Renal cortex interstitium (tissue), 15 donors: ENCODE measurements around the gene CLDN3. TPM values are rescaled to one million over a fixed set of nuclear protein-coding genes. Genes with fewer than 3 reads are reported as not detected.
"Not testable (repeated sequence)": the region's sequence is repeated elsewhere in the genome, so short reads cannot be mapped to it uniquely, and the experiment has no call there.

Experiments used
- DNase-seq, 11 donors: peaks; one replicate each; pipeline ENCODE4 v3.0.0-alpha.2; 2013; ENCODE audit warnings: low read depth in 9 of 11, low spot score in 4 of 11; ENCODE audit errors: extremely low read depth in 1 of 11
- long read RNA-seq, 16 experiments: transcript quantifications; one replicate each; lab custom pipeline, GENCODE V29; 2026
- polyA plus RNA-seq, 3 donors: library from polyadenylated mRNA; unstranded; fragments of 120-200 nt; gene quantifications; one replicate each; pipeline ENCODE4 v1.2.1, GENCODE V29; 2013; ENCODE audit not compliant: insufficient read length in 3 of 3

Gene CLDN3
- 10 to 100 TPM; 23.9 to 73.3 (median 54.1) TPM for polyA plus RNA-seq
- long read RNA-seq, donor 1, transcript CLDN3-201 (1 exons, 1,274 nt): major isoform, 82 of 82 reads
- long read RNA-seq, donor 1, partial matches to known transcripts: 0 of 82 reads
- long read RNA-seq, donor 1, other reads (novel, unspliced or antisense): 0 of 82 reads
- long read RNA-seq, donor 2, transcript CLDN3-201 (1 exons, 1,274 nt): major isoform, 64 of 64 reads
- long read RNA-seq, donor 2, partial matches to known transcripts: 0 of 64 reads
- long read RNA-seq, donor 2, other reads (novel, unspliced or antisense): 0 of 64 reads
- long read RNA-seq, donor 3, transcript CLDN3-201 (1 exons, 1,274 nt): major isoform, 99 of 99 reads
- long read RNA-seq, donor 3, partial matches to known transcripts: 0 of 99 reads
- long read RNA-seq, donor 3, other reads (novel, unspliced or antisense): 0 of 99 reads
- long read RNA-seq, donor 4, transcript CLDN3-201 (1 exons, 1,274 nt): major isoform, 48 of 48 reads
- long read RNA-seq, donor 4, partial matches to known transcripts: 0 of 48 reads
- long read RNA-seq, donor 4, other reads (novel, unspliced or antisense): 0 of 48 reads
- long read RNA-seq, donor 5: 0 reads
- long read RNA-seq, donor 6, transcript CLDN3-201 (1 exons, 1,274 nt): major isoform, 63 of 63 reads
- long read RNA-seq, donor 6, partial matches to known transcripts: 0 of 63 reads
- long read RNA-seq, donor 6, other reads (novel, unspliced or antisense): 0 of 63 reads
- long read RNA-seq, donor 7, transcript CLDN3-201 (1 exons, 1,274 nt): major isoform, 70 of 70 reads
- long read RNA-seq, donor 7, partial matches to known transcripts: 0 of 70 reads
- long read RNA-seq, donor 7, other reads (novel, unspliced or antisense): 0 of 70 reads
- long read RNA-seq, donor 8: 0 reads
- long read RNA-seq, donor 9, transcript CLDN3-201 (1 exons, 1,274 nt): major isoform, 91 of 91 reads
- long read RNA-seq, donor 9, partial matches to known transcripts: 0 of 91 reads
- long read RNA-seq, donor 9, other reads (novel, unspliced or antisense): 0 of 91 reads
- long read RNA-seq, donor 10, transcript CLDN3-201 (1 exons, 1,274 nt): major isoform, 77 of 77 reads
- long read RNA-seq, donor 10, partial matches to known transcripts: 0 of 77 reads
- long read RNA-seq, donor 10, other reads (novel, unspliced or antisense): 0 of 77 reads
- long read RNA-seq, donor 11, transcript CLDN3-201 (1 exons, 1,274 nt): major isoform, 54 of 54 reads
- long read RNA-seq, donor 11, partial matches to known transcripts: 0 of 54 reads
- long read RNA-seq, donor 11, other reads (novel, unspliced or antisense): 0 of 54 reads
- long read RNA-seq, donor 12, transcript CLDN3-201 (1 exons, 1,274 nt): major isoform, 29 of 29 reads
- long read RNA-seq, donor 12, partial matches to known transcripts: 0 of 29 reads
- long read RNA-seq, donor 12, other reads (novel, unspliced or antisense): 0 of 29 reads
- long read RNA-seq, donor 13: 0 reads
- long read RNA-seq, donor 14, transcript CLDN3-201 (1 exons, 1,274 nt): major isoform, 60 of 60 reads
- long read RNA-seq, donor 14, partial matches to known transcripts: 0 of 60 reads
- long read RNA-seq, donor 14, other reads (novel, unspliced or antisense): 0 of 60 reads
- long read RNA-seq, donor 15, transcript CLDN3-201 (1 exons, 1,274 nt): major isoform, 24 of 24 reads
- long read RNA-seq, donor 15, partial matches to known transcripts: 0 of 24 reads
- long read RNA-seq, donor 15, other reads (novel, unspliced or antisense): 0 of 24 reads
- long read RNA-seq, donor 16, transcript CLDN3-201 (1 exons, 1,274 nt): major isoform, 188 of 188 reads
- long read RNA-seq, donor 16, partial matches to known transcripts: 0 of 188 reads
- long read RNA-seq, donor 16, other reads (novel, unspliced or antisense): 0 of 188 reads

GRCh38 chr7:73770002-73770859 lies at the start of gene CLDN3:
Gene CLDN3 (minus strand): TSS chr7:73770270. CDS start chr7:73770049, 221 bp downstream.
- peak in 10 of 11 donors; percentile 59 to 88 (median 80) for DNase-seq

- DNase-seq: no peak
These were observed 47.1 kb upstream of the CLDN3 start for GRCh38 chr7:73817121-73817520.

GRCh38 chr7:73815436-73815835 lies 45.4 kb upstream of the CLDN3 start:
- DNase-seq: no peak

GRCh38 chr7:73812996-73813395 lies 42.9 kb upstream of the CLDN3 start:
- no peak for DNase-seq

GRCh38 chr7:73811760-73812168 lies 41.7 kb upstream of the CLDN3 start:
- DNase-seq: no peak

GRCh38 chr7:73810998-73811360 lies 40.9 kb upstream of the CLDN3 start:
- no peak for DNase-seq

GRCh38 chr7:73809467-73809951 lies 39.4 kb upstream of the CLDN3 start:
- no peak for DNase-seq

- no peak for DNase-seq
These were observed 32.4 kb upstream of the CLDN3 start for GRCh38 chr7:73802459-73802858.

GRCh38 chr7:73801577-73801976 lies 31.5 kb upstream of the CLDN3 start:
- DNase-seq: no peak

- no peak for DNase-seq
These were observed 29.4 kb upstream of the CLDN3 start for GRCh38 chr7:73799282-73800141.

GRCh38 chr7:73797176-73797575 lies 27.1 kb upstream of the CLDN3 start:
- not testable (repeated sequence) for DNase-seq

GRCh38 chr7:73796656-73797055 lies 26.6 kb upstream of the CLDN3 start:
- DNase-seq: not testable (repeated sequence)

- not testable (repeated sequence) for DNase-seq
These were observed 25.1 kb upstream of the CLDN3 start for GRCh38 chr7:73795188-73795587.

- not testable (repeated sequence) for DNase-seq
These were observed 21.2 kb upstream of the CLDN3 start for GRCh38 chr7:73791170-73791690.

GRCh38 chr7:73789051-73789450 lies 19.0 kb upstream of the CLDN3 start:
- no peak for DNase-seq

GRCh38 chr7:73787786-73788048 lies 17.6 kb upstream of the CLDN3 start:
- DNase-seq: not testable (repeated sequence)
